Activated CD4-positive, CD25-positive, alpha-beta regulatory T cell treated with anti-CD3 and anti-CD28 coated beads, Interleukin-2, amount 50 U/mL, for 24 hours (primary cell): ENCODE results near the gene TNFRSF1B.

Source experiments
- ATAC-seq, 2 donors: fragments of 150-1000 bp; cut with Tn5 transposase; one replicate each; pipeline ENCODE4 v1.10.0; 2021; ENCODE audit warnings: mild to moderate bottlenecking in 1 of 2, moderate library complexity in 1 of 2

The TNFRSF1B gene

DNA sequence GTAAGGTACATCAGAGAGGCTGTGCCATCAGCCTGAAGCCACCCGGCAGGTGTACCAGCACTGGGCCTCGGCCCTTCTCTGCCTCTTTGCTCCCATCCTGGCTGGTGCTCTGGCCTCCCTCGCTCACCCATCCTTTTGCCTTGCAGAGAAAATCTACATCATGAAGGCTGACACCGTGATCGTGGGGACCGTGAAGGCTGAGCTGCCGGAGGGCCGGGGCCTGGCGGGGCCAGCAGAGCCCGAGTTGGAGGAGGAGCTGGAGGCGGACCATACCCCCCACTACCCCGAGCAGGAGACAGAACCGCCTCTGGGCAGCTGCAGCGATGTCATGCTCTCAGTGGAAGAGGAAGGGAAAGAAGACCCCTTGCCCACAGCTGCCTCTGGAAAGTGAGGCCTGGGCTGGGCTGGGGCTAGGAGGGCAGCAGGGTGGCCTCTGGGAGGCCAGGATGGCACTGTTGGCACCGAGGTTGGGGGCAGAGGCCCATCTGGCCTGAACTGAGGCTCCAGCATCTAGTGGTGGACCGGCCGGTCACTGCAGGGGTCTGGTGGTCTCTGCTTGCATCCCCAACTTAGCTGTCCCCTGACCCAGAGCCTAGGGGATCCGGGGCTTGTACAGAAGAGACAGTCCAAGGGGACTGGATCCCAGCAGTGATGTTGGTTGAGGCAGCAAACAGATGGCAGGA is 24.5 kb upstream of the TNFRSF1B start:
- no peak for ATAC-seq

DNA sequence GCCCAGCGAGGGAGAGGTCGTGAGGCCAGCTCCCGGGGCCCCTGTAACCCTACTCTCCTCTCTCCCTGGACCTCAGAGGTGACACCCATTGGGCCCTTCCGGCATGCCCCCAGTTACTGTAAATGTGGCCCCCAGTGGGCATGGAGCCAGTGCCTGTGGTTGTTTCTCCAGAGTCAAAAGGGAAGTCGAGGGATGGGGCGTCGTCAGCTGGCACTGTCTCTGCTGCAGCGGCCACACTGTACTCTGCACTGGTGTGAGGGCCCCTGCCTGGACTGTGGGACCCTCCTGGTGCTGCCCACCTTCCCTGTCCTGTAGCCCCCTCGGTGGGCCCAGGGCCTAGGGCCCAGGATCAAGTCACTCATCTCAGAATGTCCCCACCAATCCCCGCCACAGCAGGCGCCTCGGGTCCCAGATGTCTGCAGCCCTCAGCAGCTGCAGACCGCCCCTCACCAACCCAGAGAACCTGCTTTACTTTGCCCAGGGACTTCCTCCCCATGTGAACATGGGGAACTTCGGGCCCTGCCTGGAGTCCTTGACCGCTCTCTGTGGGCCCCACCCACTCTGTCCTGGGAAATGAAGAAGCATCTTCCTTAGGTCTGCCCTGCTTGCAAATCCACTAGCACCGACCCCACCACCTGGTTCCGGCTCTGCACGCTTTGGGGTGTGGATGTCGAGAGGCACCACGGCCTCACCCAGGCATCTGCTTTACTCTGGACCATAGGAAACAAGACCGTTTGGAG is 23.7 kb upstream of the TNFRSF1B start:
- peak in 1 of 2 donors; percentile 14 for ATAC-seq

DNA sequence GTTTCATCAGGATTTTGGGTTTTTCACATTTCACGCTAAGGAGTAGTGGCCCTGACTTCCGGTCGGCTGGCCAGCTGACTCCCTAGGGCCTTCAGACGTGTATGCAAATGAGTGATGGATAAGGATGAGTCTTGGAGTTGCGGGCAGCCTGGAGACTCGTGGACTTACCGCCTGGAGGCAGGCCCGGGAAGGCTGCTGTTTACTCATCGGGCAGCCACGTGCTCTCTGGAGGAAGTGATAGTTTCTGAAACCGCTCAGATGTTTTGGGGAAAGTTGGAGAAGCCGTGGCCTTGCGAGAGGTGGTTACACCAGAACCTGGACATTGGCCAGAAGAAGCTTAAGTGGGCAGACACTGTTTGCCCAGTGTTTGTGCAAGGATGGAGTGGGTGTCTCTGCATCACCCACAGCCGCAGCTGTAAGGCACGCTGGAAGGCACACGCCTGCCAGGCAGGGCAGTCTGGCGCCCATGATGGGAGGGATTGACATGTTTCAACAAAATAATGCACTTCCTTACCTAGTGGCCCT is 23.1 kb upstream of the TNFRSF1B start:
- peak; percentile 49 to 63 for ATAC-seq

DNA sequence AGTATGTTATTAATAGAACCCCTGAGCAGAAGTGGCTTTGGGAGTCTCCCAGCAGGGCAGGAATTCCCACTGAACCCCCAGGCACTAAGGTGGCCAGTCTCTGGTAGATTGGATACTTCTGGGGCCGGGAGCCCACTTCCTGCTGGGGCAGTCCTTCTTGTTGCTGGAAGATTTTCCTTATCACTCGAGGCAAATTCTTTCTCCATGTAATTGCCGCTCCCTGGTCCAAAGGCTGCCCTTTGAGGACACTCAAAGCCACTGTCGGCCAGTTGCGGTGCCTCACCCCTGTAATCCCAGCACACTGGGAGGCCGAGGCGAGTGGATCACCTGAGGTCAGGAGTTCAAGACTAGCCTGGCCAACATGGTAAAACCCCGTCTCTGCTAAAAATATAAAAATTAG is 22.6 kb upstream of the TNFRSF1B start:
- no peak for ATAC-seq

DNA sequence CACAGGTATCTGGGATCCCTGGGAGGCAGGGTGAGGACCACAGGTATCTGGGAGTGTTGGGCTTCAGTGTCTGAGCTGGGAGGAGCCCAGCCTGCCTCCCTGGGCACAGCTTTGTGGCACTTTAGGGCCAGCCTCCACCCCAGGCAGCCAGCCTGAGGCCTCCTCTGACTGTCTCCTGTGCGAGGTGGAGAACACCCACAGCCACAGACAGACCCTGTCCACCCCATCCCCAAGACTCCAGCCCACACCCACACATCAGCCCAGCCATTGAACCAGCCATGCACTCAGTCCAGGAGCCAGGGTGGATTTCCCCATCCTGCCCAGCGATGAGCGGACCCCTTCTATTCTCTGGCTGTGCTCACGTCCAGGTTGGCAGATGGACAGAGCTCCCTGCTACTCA is 21.8 kb upstream of the TNFRSF1B start:
- no peak for ATAC-seq

DNA sequence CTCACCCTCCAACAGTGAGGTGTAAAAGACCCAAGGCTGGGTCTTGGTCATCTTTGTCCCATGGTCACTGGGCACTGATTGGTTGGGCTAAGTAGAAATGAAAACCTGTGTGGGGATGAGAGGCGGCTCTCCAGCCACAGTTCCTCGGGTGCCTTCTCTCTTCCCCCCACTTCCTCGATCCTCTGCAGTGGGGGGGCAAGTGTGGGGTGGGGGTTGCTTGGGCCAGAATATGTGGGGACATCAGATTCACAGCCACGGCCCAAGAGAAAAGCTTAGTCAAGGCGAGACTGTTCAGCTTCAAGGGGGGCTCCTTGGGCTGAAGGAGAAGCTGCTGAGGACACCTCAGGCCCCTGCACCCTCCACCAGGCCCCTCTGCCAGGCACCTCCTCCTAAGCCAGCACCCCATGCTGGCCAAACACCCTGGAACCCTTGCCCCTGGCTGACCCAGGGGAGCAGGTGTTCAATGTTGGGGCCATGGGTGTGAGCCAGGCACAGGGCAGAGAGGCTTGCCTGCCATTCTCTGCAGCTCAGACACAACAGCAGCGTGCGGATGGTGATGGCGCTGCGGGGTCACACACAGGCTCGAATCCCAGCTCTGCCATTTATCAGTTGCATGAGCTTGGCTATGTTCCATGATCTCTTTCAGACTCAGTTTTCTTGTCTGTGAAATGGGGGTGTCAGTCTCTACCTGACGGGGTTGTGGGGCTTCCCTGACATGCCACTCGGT is 21.0 kb upstream of the TNFRSF1B start:
- no peak for ATAC-seq

DNA sequence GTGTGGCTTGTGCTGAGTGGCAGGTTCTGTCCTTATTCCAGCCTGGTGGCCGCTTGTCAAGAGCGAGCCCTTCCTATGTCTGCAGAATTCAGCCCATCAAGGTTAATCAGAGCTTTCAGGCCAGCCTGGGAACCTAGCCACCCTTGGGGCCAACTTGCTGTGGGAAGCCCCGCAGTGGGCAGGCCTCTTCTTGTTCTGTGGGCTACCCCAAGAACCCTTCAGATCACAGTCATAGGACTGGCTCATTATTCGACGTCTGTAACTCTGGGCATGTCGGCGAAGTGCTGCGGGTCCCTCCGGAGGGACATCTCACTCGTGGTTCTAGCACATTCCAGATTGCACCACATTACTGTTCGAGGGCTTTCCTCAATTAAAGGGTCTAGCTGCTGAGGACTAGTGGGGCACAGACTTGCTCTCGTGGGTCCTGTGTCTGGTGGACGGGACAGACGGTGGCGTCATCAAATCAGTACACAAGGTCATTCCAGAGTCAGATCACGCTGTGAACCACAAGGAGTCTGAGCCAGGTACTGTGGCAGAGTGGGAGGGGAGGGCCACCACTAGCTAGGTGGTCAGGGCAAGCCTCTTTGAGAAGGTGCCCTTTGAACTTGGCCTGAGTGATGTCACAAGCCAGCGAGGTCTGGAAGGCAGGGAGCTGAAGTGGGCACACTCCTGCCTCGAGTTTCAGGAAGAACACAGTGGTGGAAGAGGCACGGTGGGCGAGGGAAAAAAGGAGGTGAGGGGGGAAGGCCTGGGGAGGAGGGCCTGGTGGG is 20.3 kb upstream of the TNFRSF1B start:
- no peak for ATAC-seq

DNA sequence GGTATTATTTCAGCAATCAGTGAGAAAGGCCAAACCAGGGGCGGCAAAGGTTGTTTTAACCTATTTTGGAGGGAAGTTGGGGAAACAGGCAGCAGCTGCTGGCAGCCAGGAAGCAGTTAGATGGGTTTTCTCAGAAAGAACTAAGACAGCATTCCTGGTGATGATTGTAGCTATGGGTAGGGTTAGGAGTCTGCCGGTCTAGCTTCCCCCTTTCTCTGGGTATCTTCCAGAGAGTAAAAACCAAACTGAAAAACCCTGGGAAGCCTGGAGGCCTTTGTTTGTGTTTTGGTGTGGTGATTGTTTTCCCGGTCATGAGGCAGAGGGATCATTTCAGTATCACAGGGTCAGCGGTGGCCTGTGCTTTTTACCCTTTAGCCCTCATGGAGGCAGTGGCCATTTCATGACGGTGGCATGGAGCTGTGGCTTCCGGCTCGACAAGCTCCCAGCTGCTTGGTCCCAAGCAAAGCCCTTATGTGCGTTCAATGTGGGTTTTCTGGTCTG is 19.5 kb upstream of the TNFRSF1B start:
- ATAC-seq, result no peak

DNA sequence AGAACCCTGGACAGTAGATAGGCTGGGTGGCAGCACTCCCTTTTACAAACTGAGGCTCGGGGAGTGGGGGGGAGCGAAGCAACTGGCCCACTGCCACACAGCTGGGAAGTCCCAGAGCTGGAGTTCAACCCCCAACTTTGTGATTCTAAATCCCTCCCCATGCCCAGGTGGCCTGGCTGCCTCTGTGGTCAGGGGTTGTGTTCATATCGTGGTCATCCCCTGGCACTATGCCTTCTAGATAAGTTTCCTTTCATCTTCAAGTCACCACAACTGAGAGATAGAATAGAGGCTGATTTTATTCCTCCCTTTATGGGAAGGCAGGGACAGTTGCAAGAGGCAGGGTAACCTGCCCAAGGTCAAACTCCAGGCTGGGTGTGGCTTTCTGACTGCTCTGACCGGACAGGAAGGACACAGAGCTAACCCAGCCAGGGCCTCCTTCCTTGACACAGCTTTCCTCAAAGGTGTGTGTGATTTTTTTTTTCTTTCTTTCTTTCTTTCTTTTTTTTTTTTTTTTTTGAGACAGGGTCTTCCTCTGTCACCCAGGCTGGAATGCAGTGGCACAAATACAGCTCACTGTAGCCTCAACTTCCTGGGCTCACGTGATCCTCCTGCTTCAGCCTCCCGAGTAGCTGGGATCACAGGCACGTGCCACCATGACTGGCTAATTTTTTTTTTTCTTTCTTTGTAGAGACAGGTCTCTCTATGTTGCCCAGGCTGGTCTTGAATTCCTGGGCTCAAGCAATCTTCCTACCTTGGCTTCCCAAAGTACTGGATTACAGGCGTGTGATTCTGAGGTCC is 18.4 kb upstream of the TNFRSF1B start:
- no peak for ATAC-seq

DNA sequence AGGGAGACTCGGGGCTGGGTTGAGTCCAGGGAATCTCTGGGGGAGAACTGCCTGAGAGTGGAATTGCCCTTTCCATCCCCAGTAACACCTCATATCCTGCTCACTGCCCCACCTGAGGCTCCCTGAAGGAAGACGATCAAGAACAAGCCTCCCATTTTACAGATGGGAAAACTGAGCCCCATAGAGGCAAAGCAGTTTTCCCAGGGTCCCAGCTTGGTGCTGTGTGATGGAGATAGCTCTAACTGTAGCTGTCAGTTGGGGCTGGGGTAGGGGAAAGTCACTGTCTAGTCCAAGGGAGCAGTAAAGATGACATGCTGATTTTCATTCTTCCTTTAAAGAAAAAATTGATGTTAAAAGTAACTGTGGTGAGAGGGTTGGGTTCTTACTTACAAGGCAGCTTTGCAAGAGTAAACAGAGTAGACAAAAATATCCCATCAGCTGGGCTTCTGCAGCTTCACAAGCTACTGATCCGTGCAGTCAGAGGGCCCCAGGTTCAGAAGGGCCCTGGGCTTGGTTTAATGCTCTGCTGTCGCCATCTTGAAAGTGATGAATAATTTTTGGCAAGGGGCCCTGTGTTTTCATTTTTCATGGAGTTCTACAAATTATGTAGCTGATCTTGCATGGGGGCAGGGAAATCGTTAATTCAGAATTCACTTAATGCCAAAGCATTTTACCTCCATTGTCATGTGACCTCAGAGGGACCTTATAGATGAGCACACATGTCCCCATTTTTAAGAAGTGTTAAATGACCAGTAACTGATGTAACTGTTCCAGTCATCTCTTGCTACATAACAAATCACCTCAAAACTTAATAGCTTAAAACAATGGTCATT is 17.6 kb upstream of the TNFRSF1B start:
- no peak for ATAC-seq

DNA sequence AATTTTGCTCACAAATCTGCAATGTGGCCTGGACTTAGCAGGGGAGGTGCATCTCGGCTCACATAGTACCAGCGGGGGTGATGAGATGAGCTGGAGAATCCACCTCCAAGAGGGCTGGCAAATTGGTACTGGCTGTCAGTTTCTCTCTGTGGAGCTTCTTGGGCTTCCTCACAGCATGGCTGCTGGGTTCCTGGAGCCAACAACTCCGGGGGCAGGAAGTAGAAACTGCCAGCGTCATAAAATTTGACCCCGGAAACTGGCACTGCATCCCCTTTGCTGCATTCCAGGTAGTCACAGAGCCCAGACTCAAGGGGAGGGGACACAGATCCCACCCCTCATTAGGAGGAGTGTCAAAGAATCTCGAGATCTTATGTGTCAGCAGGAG is 17.0 kb upstream of the TNFRSF1B start:
- no peak for ATAC-seq

DNA sequence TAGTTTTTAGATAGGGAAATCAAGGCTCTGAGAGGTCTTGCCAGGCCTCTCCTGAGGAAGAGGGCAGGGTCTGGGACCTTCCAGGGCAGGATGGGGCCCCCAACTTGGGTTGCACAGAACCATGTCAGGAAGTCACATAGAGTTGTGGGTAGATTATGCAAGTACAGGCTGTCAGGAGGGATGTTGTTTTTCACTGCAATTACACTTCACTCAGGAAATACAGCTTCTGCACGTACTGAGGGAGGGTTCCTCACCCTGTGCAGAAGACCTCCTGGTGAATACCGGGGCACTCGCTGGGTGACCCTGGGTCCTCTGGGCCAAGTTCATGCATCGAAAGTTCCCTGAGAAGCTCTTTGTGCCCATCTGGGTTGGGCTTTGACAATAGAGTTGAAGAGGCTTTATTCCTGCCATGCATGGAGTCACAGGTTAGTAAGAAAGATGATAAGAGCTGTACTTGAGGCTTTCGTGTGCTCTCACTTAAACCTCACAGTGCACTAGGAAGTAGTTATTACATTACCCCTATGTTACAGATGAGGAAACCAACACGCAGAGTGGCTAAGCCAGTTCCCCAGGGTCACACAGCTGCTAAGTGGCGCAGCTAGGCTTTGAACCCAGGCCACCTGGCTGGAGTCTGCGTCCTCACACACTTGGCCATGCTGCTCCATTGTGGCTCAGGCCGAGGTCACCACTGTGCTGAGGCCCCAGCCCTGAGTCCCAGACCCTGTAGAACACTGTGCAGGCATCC is 16.2 kb upstream of the TNFRSF1B start:
- ATAC-seq, result peak; percentile 40 to 45

DNA sequence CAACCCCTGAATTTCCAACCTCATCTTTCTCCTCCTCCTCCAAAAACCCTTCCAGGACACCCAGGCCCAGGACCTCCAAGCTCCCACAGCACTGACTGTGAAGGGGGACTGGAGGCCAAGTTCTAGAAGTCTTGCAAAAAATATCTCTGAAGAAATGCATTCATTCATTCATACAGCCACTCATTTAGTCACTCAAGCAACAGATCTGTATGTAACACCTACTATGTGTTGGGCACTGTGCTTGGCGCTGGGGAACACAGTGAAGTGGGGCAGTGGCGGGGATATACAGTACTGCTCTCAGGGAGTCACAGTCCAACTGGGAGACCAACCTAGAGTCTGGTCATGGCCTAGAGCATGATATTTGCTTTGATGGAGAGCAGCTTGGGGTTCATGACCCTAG is 15.3 kb upstream of the TNFRSF1B start:
- no peak for ATAC-seq

DNA sequence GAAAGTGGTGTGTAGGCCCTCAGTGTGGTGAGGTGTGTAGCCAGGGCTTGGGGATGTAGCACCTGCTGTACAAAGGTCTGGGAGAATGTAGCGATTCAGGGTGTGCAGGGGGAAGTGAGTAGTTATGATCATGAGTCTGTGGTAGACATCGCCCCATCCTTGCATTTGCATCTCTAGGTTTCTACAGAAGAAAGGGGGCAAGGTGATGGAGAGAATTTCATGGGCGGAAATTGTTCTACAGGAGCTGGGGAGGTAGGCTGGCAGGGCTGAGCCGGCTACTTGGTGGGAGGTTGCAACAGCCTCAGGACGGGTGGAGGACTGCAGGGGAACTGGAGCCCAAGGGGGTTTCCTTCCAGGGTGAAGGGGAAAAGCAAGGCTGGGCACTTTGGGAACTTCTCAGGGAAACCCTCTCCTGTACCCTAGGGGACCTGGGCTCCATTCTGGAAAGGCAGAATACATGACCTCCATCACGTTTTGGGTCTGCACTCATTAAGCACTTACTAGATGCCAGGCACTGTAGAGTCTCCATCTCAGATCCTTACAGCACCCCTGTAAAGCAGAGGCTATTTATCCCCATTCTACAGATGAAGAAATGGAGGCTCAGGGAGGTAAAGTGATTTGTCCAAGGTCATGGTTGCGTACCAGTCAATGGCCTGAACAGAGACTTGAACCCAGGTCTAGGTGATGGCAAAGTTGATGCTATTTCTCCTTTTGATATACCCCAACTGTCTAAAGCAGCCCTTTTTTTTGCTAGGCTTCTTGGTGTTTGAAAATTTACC is 14.5 kb upstream of the TNFRSF1B start:
- peak; percentile 62 to 67 for ATAC-seq

DNA sequence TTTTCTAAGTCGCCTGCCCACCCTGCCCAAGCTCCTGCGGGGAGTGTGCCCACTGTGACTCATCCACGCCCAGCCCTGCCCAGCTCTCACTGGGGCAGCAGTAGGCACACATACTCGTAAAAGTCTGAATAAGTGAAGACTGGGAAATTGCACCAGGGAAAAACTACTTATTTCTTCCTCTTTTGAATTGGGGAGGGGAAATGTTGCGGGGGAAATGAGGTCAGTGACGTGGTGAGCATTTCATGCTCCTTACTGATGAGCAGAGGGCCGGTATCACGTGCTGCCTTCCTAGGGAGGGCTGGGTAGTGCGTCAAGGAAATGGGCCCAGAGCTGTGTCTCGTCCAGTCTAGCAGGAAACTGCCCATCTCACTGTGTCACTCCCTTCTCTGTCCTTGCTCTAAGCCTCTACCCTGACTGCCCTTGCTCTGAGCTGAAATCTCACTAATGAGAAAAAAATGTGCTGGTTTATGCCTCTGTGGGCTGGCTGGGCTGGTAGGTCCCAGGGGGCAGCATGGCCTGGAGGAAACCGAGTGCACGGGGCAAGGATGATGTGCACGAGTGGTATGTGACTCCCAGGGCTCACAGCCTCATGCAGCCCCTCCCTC is 13.5 kb upstream of the TNFRSF1B start:
- no peak for ATAC-seq

DNA sequence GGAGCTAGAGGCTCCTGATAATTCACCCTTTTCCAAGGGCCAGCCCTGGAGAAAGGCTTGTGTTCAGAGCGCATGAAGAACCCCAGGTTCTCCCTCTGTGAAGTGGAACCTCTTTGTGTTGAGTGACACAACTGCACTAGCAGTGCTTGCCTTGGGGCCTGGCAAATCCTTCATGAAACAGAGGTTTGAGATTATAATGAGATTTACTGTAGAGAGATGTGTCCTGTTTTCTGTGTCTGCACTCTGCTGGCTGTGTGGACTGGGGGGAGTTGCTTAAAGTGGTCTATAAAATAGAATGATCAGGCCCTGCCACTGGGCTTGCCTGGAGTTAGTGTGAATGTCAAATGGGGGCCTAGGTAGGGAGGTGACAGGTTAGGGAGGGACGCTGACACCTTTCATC is 11.5 kb upstream of the TNFRSF1B start:
- no peak for ATAC-seq

DNA sequence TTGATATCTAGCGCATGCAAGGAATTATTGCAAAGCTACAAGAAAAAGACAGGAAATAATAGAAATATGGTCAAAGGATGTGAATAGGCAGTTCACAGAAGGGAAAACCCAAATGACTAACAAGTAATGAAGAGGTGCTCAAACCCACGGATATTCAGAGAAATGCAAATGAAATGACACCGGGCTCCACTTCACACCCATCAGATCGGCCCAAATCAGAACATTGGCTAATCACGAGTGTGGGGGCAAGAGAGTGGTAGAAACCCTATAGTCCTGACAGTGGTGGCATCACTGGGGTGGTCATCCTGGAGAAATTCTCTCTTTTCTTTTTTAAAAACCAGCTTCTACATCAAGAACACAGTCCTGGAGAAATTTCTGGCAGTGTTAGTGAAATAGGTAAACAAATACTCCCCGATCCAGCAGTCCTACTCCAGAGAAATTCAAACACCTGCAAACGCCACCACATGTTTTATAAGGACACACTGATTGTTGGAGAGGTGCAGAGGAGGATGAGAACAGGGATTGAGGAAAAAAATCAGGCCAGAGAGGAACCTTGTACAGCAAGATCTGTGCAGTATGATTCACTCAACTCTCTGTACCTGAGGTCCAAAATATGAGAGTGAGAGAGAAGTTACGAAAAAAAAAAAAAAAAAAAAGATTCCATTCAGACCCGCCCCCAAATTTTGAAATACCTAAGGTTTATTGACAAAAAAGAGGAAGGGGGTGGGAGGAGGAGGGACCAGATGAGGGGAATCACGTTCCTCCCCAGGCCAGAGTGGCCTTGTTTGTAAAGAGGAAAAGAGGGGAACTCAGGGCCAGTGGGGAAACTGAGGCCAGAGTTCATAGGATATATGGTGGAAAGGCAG is 9.2 kb upstream of the TNFRSF1B start:
- peak; percentile 67 to 68 for ATAC-seq
